Vagina (tissue), 2 donors: ENCODE results near the gene KLB.

Experiments
- POLR2AphosphoS5 ChIP-seq, 2 donors: sonication (generic); formaldehyde crosslinking; IDR thresholded peaks; one replicate each; pipeline ENCODE4 v1.9.0; 2017; ENCODE audit warnings: antibody characterized with exemption in 2 of 2, mild to moderate bottlenecking in 2 of 2, low read depth in 1 of 2; ENCODE audit not compliant: insufficient read depth in 1 of 2
- TF ChIP-seq, protein P1 (sequence below), 3 experiments: fragments of 450-650 bp in 2 of 3; fragments of 200-600 bp in 1 of 3; sonication (generic) in 1 of 3; IDR thresholded peaks; one replicate each; pipeline ENCODE4 v1.5.1; 2017 to 2019; ENCODE audit warnings: antibody characterized with exemption in 3 of 3, mild to moderate bottlenecking in 2 of 3, moderate library complexity in 2 of 3

DNA sequence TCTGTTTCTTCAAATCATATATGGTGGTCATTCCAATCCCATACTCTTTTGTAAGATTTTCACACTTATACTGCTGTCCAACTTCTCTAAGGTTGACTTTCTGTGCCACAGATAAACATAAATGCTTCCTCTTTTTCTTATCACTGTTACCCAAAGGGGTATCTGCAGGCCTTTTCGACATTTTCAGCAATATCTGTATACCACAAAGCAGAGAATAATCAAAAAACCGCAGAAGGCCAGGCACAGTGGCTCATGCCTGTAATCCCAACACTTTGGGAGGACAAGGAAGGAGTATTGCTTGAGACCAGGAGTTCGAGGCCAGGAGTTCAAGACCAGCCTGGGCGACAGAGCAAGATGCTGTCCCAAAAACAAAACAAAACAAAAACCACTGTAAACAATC lies 37.4 kb upstream of the KLB start:
- TF ChIP-seq, protein P1, sequence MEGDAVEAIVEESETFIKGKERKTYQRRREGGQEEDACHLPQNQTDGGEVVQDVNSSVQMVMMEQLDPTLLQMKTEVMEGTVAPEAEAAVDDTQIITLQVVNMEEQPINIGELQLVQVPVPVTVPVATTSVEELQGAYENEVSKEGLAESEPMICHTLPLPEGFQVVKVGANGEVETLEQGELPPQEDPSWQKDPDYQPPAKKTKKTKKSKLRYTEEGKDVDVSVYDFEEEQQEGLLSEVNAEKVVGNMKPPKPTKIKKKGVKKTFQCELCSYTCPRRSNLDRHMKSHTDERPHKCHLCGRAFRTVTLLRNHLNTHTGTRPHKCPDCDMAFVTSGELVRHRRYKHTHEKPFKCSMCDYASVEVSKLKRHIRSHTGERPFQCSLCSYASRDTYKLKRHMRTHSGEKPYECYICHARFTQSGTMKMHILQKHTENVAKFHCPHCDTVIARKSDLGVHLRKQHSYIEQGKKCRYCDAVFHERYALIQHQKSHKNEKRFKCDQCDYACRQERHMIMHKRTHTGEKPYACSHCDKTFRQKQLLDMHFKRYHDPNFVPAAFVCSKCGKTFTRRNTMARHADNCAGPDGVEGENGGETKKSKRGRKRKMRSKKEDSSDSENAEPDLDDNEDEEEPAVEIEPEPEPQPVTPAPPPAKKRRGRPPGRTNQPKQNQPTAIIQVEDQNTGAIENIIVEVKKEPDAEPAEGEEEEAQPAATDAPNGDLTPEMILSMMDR (IDR thresholded peaks at IDR 0.05) = no peak
- no peak for TF ChIP-seq POLR2AphosphoS5 (IDR thresholded peaks at IDR 0.05; ENCODE audit: insufficient read depth in 1 of 2, low read depth in 1 of 2)
